GM18499 (cell line): Measurements from ENCODE around the gene TERT.
"Not testable (repeated sequence)": the region's sequence is repeated elsewhere in the genome, so short reads cannot be mapped to it uniquely, and the experiment has no call there.

Source experiments
- ATAC-seq: cut with Tn5 transposase; IDR thresholded peaks from one replicate; pipeline ENCODE4 v1.9.1; 2021; ENCODE audit warnings: moderate number of reproducible peaks; ENCODE audit not compliant: insufficient read depth, unreplicated experiment

TERT gene

DNA sequence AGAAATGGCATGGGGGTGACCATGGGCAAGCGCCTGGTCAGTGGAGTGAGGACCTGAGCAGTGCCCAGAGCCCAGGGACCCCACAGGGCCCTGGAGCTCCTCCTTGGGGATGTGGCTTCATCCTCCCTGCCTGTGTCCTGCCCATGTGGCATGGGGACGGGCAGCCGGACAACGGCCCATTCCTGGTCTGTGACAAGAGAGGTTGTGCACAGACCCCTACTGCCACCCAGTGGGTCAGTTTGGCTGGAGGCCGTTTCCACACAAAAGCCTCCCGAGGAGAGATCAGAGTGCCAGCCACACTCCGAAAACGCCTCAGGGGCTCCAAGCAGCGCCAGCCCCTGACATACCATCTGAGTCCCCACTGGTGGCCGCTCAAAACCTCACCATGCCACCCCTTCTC, 49.9 kb downstream of the TERT start:
- no peak for ATAC-seq

DNA sequence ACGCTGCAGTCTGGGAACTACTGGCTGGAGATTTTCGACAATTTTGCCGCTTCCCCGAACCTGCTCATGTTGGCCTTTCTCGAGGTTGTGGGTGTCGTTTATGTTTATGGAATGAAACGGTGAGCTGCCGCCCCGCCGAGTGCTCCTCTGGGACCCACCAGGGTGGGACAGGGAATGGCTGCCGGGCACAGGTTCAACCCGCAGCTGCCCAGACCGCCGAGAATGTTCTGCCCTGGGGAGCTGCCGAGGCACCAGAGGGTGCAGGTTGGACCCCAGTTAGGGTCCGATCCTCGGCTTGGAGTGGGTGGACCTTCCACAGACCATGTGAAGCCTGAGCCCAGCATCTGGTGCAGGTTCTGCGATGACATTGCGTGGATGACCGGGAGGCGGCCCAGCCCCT, 50.6 kb downstream of the TERT start:
- no peak for ATAC-seq

- ATAC-seq = no peak
These were observed 51.3 kb downstream of the TERT start for GRCh38 chr5:1243487-1244130.

GRCh38 chr5:1242733-1243486, 52.0 kb downstream of the TERT start:
- no peak for ATAC-seq

DNA sequence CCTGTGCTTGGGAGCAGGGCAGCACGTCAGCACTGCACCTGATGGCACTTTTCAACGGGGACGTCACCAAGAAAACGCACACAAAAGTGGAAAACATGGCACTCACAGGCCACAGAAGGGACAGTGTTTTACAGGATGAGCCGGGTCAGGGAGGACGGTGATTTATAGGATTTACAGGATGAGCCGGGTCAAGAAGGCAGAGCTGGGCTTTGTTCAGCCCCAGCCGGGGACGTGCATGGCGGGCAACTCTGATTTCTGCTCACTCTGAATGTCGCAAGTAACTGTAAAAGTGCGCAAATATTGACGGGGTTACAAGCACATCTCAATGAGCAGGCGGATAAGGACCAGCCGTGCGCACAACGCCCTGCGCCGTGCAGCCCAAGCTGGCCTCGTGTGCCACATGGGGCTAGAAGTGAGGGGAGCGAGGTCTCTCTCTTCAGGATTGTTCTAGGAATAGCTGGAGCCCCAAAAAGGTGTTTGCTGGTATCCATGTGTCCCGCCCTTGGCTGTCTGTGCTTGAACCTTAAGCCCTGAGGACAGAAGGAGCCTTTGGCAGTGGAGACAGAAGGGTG, 53.3 kb downstream of the TERT start:
- no peak for ATAC-seq

DNA sequence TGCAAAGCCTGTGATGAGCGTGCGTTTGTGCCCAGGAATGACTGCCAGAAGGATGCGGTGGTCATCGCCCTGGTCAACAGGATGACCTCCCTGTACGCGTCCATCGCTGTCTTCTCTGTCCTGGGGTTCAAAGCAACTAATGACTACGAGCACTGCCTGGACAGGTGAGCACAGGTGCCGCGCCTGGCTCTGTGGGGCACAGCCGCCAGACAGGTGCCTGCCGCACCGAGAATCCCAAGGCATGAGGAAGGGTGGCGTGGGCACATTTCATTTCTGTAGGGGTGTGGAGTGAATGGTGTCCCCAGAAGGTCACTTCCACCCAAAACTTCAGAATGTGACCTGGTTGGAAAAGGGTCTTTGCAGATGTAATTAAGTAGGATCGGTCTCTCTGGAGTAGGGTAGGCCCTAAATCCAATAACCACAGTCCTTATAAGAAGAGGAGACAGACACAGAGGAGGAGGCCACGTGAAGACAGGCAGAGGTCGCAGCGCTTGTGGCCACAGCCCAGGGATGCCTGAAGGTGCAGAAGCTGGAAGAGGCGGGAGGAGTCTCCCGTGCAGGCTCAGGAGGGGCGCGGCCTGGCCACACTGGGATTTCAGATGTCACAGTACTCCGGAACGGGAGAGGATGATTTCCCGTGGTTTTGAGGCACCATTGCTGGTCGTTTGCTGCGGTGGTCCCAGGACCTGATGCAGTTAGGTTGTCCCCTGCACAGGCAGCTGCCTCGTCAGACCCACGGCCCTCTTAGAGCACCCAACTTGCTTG, 54.2 kb downstream of the TERT start:
- no peak for ATAC-seq

GRCh38 chr5:1239505-1240251, 55.2 kb downstream of the TERT start:
- ATAC-seq = no peak

DNA sequence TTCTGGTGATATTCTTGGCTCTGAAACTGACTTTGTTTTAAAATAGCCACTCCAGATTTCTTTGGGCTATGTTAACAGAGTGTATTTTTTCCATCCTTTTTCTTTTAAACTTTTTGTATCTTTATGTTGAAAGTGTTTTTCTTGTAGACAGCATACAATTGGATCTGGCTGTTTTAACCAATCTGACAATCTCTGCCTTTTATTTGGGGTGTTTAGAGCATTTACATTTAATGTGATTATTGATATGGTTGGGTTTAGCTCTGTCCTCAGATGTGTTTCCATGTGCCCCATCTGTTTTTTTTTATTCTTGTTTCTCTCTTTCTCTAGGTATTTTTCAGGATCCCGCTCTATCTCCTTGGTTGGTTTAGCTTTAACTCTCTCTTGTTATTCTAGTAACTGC, 59.0 kb downstream of the TERT start:
- ATAC-seq = no peak

DNA sequence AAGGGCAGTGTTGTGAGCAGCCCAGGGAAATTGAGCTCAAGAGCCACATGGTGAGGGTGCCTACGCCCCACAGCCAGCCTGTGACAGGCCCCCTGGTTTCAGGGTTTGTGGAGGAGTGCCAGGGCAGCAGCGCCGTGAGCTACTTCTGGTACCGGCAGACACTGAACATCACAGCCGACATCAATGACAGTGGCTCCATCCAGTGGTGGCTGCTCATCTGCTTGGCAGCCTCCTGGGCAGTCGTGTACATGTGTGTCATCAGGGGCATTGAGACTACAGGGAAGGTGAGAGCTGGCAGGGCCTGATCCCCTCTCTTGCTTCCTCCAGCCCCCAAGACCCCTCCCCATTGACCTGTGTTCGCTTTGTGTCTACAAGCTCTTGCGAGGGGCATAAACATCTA, 59.5 kb downstream of the TERT start:
- no peak for ATAC-seq

DNA sequence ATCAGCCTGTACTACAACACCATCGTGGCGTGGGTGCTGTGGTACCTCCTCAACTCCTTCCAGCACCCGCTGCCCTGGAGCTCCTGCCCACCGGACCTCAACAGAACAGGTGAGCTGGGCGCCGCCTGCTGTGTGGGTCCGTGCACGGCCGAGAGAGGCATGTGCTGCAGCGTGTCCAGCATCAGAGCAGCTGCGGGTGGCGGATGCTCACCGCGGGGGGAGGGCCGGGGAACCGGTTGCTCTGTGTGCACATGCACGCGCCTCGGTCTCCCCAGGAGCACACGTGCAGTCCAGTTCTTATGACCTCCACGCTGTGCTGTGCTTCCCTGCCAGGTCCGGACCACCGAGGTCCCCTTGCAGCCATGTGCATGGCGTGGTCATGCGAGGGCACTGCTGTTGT, 62.1 kb downstream of the TERT start:
- ATAC-seq = no peak

DNA sequence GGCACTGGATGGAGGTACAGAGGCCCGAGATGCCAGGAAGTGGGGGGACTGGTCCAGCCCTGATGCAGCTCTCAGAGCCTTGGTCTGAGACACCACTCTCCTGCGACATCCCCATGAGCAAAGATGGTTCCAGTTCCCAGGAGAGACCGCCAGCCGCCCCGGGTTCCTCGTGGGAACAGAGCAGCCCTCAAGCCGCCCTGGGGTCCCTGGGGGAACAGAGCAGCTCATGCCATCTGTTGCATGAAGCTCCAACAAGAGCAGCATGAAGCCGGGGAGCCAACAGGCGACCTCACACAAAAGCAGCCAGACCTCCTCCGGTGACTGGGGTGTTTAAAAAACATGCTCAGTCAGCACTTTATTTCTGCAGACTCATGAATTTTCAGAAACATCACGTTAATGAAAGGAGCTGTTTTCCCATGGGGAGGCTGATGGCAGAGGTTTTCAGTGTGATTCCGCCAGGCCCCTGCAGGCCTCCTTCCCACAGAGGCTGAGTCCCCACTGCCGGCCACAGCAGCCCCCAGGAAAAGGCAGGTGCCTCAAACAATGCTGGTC, 63.4 kb downstream of the TERT start:
- ATAC-seq = no peak

DNA sequence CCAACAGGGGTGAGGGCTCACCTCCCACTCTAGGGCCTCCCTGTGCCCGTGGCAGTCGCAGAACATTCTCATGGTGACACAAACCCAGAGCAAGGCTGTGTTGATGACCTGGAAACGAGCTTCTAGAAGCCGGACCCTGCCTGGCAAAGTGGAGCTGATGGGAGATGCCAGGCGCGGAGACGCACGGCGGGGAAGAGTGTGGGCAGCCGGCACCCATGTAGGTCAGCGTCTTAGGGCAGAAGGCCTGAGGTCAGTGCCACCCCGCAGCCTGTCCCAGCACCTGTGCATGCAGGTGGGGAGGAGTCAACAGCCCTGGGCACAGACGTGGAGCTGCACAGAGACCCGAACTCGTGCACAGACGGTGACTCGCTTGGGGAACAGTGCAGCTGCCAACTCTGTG, 64.3 kb downstream of the TERT start:
- ATAC-seq = no peak

DNA sequence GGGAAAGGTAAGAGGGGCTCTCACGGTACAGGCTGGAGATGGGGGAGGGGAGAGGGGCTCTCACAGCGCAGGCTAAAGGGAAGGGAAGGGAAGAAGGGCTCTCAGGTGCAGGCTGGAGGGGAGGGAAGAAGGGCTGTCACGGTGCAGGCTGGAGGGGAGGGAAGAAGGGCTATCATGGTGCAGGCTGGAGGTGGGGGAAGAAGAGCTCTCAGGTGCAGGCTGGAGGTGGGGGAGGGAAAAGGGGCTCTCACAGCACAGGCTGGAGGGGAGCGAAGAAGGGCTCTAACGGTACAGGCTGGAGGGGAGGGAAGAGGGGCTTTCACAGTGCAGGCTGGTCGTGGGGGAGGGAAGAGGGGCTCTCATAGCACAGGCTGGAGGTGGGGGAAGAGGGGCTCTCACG, 65.0 kb downstream of the TERT start:
- no peak for ATAC-seq

DNA sequence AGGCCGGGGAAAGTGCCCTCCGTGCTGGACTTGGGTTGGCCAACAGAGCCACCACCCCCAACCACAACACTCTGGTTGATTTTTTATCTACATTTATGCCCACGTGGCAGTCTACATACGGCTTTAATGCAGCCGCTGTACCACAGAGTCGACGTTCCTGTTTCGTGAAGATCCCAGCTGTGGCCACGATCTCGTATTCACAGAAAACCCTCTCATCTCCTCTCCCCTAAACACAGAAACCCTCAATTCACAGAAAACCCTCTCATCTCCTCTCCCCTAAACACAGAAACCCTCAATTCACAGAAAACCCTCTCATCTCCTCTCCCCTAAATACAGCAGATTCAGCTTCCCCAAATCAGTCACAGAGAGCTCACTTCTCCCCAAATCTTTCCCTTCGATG, 65.8 kb downstream of the TERT start:
- ATAC-seq = not testable (repeated sequence)

DNA sequence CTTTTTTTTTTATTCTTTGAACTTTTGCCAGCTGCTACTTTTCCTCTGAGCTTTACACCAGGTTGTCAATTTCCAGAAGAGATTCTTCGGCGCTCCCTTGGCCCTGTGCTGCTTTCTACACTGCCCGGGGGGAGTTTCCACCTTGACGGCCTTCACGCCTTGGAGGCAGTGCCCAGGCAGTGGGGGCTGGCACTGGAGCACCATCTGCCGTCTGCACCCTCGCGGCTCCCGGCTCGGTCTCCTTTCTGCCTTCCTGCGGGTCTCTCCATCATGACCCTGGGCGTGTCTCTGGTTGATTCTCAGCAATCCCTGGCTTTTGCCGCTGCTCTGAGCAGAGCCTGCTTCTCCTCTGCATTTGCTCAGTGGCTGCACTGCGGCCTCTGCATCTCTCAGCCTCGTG, 66.7 kb downstream of the TERT start:
- ATAC-seq = no peak

GRCh38 chr5:1227667-1228066, 67.2 kb downstream of the TERT start:
- no peak for ATAC-seq

- ATAC-seq = no peak
These were observed 67.9 kb downstream of the TERT start for GRCh38 chr5:1226839-1227581.

- ATAC-seq = no peak
These were observed 68.6 kb downstream of the TERT start for GRCh38 chr5:1226231-1226630.

DNA sequence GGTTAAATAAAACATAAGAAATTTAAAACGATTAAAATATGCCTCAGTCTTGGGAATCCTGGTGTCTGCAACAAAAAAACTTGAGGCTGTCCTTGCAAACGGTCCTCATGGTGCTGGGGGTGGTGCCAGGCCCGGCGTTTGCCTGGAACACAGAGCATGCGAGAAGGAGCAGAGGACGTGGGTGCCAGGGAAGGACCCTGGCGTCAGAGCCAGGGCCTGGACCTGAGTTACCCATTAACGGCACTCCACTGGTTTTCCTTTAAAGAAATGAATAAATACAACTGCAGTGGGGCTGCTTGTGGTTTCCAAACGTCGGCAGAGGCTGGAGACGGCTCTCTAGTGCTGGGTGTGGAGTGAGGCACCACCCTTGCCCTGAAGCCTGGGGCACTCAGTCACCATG, 69.8 kb downstream of the TERT start, which contains the start of gene SLC6A18:
Gene SLC6A18, plus strand, starts transcription at position 301 of the 400 bp plus-strand sequence. Its CDS starts 97 bp downstream, at position 398.
- ATAC-seq = no peak
